HuH-7.5 (cell line): Measurements from ENCODE around the gene RBMX2.
"Not testable (repeated sequence)": the region's sequence is repeated elsewhere in the genome, so short reads cannot be mapped to it uniquely, and the experiment has no call there.

ENCODE experiments used
- DNase-seq: peaks from one replicate; pipeline ENCODE4 v3.0.0; 2011; ENCODE audit warnings: low spot score

Gene RBMX2, protein sequence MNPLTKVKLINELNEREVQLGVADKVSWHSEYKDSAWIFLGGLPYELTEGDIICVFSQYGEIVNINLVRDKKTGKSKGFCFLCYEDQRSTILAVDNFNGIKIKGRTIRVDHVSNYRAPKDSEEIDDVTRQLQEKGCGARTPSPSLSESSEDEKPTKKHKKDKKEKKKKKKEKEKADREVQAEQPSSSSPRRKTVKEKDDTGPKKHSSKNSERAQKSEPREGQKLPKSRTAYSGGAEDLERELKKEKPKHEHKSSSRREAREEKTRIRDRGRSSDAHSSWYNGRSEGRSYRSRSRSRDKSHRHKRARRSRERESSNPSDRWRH

DNA sequence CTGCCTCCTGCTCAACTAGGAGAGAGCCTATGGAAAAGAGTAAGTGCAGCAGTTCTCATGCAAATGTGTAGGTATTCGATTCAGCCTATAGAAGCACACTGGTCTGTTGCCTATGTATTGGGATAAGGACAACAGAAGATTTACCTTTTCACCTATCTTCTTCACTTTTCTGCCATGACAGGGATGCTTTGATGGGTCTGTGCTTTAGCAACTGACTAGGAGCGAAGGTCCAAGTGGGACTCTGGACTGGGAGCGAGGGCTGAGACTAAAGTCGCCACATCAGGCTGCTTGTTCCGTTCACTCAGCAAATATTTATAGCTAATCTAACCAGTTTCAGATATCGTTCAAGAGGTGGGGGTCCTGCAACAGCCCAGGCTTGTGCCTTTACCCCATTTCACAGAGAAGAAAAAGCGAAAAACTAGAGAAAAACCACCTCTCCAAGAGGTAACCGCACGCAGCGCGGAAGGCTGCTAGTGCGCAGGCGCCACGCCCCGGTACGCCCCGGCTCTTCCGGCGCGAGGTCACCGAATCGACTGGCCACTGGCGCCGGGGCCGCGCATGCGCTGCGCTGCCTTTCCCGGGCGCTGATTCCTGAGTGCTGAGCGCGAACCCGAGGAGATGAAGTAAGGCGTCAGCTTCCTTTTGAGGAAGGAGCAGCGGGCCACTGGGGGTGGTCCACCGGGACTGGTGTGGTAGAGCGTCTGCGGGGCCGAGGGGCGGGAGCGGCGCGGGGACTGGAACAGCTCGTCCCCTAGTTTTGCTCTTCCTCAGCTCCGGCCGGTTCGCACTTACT, at the start of gene RBMX2:
TSS of gene RBMX2 (plus strand) at position 573 of the 793 bp plus-strand sequence. CDS start at position 619, 46 bp downstream.
- DNase-seq, result peak; percentile 74

DNA sequence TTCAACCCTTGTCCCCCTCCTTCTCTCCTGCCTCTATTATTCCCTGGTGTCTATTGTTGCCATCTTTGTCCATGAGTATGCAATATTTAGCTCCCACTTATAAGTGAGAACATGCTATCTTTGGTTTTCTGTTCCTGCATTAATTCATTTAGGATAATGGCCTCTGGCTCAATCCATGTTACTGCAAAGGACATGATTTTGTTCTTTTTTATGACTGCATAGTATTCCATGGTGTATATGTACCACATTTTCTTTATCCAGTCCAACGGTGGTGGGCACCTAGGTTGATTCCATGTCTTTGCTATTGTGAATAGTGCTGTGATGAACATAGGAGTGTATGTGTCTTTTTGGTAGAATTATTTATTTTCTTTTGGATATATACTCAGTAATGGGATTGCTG, 49.7 kb upstream of the RBMX2 start:
- not testable (repeated sequence) for DNase-seq

DNA sequence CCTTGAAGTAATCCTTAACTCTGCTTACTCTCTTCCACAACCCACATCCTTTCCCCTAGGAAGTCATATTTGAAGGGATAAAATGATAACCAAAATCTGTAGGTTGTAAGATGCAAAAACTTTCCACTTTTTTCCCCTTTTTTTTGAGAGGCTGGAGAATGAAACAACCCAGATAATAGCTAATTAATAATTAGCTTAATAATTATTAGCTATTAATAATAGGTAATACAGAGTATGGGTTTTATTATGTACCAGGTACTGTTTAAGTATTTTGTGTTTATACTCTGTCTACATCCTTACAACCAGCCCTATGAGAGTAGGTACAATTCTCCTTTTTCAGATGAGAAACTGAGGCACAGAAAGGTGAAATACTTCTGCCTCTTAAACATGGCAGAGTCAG, 25.7 kb upstream of the RBMX2 start:
- no peak for DNase-seq

DNA sequence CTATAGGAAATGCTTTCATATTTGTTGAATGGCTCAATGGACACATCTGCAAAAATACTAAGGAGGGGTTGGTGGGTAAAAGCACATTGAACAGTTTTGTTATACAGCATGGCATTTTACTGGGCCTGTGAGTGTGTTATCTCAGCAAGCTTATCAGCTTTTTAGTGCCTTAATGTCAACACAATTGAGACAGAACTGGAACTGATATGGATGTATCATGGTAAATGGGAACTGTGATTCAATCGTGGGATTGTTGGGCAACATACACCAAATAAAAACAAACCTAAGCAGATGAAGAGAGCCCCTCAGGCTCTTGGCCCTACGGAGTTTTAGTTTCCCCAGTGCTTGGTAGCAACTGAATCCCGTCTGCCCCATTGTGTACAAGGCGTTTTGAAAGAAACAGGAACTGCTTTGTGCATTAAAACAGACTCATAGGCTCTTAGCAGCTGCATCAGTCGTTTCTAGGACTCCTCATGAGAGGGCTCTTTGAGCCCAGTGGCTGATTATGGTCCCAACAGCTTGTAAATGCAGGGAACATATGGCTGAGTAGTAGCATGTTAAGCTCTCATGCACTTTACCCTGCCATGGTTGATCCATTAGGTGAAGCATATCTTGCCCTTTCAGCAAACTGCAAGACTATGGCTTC, 23.6 kb upstream of the RBMX2 start:
- DNase-seq, result no peak

DNA sequence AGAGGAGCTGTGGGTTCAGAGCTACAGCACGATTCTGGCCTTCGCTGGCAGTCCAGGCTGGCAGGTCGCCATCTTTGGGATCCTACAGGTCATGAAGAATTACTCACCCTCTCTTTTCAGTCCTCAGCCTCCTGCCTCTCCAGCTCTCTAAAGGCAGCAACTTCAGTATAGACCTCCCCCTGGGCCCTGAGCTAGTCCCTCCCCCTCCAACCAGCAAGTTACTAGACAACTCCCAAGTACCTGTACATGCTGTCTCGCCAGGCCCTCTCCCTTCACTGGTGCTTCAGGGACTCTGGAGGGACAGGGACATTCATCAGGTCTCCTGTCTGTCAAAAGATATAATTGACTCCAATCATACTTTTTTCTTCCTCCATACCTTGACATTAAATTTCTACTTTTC, 16.3 kb upstream of the RBMX2 start, which contains the start of gene GPR119:
TSS of gene GPR119 (minus strand) at position 155 of the 400 bp plus-strand sequence. CDS start 227 bp downstream, outside the sequence.
- DNase-seq, result no peak

DNA sequence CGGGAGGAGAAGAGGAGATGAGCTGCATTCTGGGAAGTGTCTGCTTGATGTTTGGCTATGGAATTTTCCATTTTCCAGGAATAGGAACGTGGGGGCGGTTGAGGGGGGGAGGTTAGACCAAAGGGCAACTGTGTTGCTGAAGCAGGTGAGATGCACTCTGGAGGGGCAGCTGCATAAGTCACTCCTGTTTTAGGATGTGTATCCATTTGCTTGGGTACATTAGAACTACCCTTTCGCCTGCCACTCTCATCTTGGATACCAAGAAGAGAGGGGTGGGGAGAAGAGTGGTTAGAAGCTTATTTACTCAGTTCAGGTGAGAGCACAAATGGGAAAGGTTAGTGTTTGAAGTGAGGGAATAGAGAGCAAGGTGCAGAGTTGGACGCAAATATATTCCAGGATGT, 15.4 kb upstream of the RBMX2 start:
- DNase-seq, result no peak

DNA sequence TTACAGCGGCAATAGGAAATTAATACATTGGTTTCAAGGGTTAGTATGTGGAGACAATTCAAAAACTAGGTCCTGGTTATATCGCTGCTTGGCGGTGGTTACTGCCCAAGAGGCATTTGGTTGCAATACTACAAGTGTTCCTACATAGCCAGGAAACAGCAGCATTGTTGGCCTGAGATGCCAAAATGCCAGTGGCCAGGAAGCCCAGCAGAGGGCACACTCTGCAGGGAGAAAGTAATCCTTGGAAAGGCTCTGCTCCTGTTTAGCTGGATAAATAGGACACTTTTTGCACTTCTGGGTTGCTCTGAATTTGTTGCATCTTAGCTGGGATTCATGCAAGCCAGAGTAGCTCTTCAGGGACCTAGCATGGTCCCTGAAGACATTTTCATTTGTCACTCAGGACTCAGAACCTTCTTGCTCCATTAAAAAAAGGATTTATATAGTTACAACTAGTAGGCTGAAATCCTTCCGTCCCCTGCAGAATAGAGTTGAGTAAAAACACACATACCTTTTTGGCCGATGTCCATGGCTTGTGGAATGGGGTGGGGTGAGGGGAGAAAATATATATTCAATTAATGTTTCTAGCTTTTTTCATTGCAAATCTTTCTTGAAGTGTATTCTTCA, 8.2 kb upstream of the RBMX2 start:
- peak; percentile 23 for DNase-seq

DNA sequence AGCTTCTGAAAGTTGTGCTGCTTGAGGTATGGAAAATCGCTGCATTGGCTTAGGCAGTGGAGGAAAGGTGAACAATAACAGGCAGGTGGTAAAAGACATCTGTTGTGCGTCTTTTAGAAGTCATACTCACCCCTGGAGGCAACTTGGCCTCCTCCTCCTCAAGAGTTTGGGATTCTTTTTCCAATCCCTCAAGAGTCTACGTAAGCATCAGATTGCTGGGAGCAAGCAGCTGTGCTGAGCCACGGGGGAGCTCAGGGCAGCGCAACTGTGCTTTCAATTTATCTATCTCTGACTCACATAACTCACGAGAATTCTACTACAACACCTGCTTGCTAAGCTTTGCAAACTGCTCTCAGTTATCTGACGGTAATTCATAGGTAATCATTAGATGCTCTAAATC, 6.4 kb upstream of the RBMX2 start:
- DNase-seq, result no peak

DNA sequence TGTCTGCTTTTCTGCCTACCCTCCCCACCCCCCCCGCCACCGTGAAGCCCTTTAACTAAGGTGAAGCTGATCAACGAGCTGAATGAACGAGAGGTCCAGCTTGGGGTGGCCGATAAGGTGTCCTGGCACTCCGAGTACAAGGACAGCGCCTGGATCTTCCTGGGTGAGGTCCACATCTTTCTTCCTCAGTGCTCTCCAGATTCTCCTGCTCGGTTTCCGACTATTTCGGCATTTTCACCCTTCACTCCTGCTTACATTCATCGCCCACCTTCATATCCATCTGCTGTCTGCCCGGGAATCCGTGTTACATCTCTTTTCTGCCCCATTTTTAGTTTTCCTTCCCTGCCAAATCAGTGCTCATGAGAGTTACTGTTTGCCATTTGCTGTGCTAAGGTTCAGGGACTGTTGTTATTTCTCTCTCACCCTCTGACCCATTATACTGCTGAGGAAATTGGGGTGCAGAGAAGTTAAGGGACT, 459 bp downstream of the RBMX2 start:
- no peak for DNase-seq

DNA sequence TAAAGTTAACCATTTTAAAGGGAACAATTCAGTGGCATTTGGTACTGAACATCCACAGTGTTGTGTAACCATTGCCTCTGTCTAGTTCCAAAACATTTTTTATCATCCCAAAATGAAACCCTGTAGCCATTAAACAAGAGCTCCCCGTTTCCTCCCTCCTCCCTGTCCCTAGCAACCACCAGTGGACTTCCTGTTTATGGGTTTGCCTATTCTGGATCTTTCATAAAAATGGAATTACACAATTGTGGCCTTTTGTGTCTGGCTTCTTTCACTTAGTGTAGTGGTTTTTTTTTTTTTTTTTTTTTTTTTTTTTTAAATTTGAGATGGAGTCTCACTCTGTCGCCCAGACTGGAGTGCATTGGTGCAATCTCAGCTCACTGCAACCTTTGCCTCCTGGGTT, 11.6 kb downstream of the RBMX2 start:
- DNase-seq, result no peak

DNA sequence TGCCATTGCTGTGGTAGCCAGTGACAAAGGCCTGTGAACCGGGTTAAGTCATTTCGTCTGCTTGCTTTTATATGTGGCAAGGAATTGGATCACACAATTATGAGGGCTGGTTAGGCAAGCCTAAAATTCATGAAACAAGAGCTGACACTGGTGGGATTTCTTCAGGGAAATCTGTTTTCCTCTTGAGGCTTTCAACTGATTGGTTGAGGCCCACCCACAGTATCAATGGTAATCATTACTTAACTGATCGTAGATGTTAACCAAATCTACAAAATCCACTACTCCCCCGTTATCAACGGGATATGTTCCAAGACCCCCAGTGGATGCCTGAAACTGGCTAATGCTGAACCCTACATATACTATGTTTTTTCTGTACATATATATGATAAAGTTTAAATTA, 13.0 kb downstream of the RBMX2 start:
- DNase-seq, result no peak

DNA sequence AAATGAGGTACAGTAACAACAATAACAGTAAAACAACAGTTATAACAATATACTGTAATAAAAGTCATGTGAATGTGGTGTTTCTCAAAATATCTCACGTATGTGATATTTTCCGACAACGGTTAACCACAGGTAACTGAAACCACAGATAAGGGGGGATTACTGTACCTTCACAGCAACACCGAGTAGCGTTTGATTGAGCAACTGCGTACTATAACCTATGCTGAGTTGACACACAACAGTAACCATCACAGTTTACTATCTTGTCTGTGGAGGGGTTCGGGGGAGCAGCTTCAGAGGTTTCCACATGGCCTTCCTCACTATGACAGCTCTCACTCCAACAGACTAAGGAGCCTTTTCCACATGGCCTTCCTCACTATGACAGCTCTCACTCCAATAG, 13.4 kb downstream of the RBMX2 start:
- DNase-seq, result no peak

DNA sequence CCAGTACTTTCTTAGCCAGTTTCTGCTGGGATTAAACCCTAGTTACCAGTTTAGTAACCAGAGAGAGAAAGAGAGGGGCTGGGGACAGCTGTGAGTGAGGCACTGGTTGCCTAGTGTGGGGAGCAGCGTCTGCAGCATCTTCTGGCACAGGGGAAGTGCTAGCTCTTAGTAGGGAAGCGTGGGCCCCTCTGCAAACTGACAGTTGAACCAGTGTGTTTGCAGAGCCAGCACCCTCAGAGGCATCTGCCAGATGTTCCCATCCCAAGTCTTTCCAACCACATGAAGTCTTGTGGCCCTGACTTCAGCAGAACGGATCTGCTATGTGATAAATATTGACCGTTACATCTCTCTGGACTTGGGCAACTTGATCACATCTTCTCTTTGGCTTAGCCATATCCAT, 15.0 kb downstream of the RBMX2 start:
- no peak for DNase-seq

DNA sequence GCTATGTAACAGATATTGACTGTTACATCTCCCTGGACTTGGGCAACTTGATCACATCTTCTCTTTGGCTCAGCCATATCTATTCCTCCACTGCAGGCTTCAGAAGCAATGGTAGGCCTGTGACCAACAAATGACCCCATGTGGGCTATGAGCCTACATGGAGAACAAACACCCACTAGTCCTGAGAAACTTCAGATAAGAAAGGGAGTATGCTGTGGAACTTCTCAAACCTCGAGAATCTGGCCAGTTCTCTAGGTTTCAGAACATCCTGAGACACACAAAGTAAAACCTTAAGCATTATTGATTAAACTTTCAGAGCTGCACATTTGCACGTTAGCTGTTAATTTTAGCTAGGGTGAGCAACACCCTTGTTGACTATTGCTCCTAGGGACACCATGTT, 16.3 kb downstream of the RBMX2 start:
- no peak for DNase-seq

DNA sequence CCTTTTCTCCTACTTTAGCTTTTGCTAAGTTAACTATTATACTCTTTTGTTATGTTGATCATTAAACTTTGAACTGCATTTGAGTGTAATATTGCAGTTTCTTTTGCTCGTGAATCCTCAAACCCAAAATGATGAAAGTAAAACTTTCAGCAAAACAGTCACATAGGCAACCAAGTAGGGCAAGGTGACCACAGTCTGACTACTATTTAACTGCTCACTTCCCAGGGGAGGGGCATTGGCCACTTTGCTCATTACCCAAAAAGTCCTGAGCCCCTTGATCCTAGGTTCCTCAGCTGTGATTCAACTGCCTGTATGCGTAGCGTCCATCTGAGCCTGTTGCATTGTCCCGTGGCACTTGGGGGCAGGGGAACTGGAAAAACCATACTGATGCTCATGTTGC, 17.0 kb downstream of the RBMX2 start:
- no peak for DNase-seq

DNA sequence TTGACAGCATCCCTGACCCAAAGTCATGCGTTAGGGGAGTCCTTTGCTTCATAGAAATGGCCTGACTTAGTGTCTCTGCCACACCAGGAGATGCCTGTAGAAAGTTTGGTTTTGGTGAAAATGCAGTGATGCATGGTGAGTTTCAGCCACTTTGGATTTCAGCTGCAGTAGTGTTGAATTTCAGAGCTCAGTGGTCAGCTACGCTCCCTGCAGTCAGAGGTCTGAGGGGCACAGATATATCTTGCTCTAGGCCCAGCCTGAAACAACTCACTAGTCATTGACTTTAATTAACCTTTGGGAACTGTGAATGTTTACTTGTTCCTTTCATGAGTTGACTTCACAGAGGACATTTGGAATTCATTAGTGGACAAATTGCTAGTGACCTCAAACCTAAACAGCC, 17.5 kb downstream of the RBMX2 start:
- no peak for DNase-seq

DNA sequence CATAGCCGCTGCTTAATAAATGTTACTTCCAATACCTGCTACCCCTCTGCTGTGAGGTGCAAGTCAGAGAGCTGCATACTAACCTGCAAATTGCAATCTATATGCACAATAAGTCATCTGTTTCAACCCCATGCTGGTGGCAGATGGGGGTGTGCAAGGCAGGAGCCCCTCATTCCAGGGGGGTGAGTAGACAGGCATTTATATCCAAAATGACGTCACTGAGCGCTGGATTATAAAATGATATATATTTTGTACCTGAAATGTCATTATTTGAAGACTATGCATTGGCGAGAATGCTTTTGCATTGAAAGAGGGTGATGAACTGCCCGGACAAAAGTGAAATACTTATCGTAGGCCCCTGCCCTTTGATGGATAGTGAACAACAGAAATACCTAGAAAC, 24.7 kb downstream of the RBMX2 start:
- no peak for DNase-seq

DNA sequence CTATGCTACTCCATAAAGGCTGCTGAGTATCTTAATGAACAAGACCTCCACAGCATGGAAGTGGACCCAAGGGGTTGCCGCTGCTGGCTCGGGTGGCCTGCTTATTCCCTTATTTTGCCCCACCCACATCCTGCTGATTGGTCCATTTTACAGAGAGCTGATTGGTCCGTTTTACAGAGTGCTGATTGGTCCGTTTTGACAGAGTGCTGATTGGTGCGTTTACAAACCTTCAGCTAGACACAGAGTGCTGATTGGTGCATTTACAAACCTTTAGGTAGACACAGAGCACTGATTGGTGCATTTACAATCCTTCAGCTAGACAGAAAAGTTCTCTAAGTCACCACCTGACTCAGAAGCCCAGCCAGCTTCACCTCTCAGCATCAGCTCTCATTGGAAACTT, 27.4 kb downstream of the RBMX2 start:
- not testable (repeated sequence) for DNase-seq

DNA sequence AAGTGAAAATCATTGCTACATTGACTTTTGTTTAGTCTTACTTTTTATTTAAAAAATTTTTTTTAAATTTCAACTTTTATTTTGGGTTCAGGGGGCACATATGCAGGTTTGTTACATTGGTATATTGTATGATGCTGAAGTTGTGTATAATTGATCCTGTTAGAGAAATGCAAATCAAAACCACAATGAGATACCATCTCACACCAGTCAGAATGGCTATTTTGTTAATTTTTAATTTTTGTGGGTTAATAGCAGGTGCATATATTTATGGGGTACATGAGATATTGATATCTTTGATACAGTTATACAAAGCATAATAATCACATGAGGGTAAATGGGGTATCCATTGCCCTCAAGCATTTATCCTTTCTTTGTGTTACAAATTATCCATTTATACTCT, 34.1 kb downstream of the RBMX2 start:
- DNase-seq, result no peak

DNA sequence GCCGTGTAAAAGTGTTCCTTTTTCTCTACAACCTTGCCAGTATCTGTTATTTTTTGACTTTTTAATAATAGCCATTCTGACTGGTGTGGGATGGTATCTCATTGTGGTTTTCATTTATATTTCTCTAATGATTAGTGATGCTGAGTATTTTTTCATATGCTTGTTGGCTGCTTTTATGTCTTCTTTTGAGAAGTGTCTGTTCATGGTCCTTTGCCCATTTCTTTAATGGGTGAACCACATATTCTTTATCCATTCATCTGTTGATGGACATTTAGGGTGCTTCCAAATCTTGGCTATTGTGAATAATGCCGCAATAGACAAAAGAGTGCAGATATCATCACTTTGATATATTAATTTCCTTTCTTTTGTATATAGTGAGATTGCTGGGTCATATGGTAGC, 36.2 kb downstream of the RBMX2 start:
- not testable (repeated sequence) for DNase-seq

DNA sequence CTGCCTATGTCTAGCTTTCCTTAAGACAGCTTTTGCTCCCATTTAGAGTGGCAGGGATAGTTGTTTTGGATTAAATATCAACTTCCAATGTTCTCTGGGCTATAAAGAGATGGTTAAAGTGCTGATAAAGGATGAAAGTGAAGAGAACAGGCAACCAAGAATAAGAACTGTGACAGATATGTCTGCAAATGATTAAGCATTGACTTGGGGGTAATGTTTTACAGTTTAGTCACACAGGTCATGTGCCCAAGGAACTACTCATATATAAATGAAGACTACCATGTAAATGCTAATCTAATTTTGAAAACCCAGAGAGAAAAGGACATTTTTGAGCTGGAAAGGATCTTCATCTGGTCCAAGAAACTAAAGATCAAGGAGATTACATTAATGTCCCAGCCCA, 42.1 kb downstream of the RBMX2 start:
- DNase-seq, result no peak

DNA sequence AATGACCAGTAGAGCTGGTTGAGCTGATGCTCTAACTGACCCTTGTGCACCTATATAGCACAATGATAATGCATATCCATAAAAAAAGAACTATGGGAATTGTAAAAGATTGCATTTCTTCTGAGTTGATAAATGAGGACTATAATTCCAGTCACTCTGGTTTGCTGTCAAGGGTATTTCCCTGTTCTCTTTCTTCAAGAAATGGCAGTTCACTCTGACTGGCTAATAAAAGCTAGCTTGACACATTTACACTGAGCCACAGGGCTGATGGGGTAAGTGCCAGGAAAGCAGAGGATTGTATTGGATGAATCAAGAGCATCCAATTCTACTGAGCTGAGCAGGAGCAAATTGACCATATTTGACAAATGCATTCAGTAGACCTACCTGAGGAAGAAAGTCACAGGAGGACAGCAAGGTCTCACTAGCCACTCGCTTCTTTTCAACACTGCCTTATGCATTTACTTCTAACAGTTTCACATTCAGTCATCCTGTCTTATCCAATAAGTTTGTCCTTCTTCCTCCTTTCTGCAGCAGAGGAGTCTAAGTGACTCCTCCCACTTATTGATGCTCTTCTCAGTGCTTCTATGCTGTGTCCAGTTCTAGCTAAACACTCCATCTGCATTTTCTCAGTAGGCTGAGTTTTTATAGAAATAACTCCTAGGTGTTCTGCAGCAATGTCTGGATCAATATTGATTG, 43.0 kb downstream of the RBMX2 start:
- DNase-seq, result no peak
